NCI-H345 (cell line): ENCODE data around the gene FRMD4A.
"Not testable (repeated sequence)": the region's sequence is repeated elsewhere in the genome, so short reads cannot be mapped to it uniquely, and the experiment has no call there.

ENCODE experiments used
- DNase-seq: peaks from one replicate; lab custom pipeline; 2025; lab: John Stamatoyannopoulos, UW

Gene FRMD4A

DNA sequence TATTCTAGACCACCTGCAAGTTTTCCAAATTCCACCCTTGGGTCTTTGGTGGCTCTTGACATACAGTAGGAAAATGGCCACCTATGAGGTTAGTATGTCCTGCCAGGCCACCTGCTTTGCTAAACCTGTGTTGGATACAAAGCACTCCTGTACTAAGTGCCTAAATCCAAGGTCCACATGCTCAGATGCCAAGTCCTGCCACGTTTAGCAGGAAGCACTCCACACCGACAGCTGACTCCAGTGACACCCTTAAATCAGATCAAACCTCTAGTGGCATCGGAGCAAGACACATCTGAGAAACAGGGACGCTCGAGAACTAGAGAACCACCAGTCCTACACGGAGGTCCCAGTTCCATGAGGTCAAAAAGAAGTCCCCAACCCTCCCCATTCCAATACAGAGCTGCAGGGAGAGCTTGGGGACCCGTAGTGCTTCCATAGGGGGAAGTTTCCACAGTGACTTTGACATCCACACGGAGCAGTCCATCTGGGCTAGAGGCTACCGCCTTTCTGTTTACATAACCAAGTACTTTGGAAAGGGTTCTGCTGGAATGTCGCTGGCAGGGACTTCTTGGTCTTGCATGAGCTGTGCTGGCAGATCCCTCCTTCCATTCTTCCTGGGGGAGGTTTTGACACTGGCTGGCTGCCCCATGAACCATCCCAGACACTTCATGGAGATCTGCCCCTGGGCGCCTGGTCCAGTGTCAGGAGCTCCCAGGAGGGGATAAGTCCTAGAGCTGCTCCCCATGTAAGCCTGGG lies 453.4 kb downstream of the FRMD4A start:
- no peak for DNase-seq

DNA sequence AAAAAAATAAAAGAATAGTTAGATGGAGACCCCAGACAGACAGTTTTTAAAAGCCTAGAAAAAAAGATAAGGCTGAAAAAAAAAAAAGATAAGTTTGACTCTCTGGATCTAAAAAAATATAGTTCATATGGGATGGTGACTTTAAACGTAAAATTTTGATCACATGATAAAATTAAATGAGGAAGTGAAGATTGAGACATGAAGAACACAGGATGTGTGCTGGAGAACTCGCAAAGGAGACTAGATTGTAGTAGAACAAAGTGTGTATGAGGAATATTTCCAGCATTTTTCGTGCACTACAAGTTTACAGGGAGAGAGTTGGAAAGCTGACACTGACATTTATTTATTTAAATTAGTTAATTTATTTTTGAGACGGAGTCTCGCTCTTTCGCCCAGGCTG lies 457.5 kb downstream of the FRMD4A start:
- DNase-seq = no peak

DNA sequence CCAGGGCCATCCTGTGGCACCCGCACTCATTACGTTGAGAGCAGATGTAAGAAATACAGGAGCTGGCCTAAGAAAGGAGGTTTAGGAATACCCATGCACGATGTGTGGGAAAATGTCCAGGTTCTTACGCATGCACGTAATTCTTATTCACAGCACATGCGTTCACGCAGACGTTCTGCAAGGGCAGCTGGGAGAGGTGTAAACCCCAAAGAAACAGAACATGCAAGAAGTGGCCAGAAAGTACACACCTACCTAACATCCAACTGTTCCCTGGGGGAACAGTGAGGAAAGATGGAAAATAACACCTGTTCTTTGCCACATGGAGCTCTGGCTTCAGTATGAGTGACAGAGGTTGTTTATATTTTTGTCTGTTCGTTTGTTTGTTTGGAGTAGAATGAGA lies 458.3 kb downstream of the FRMD4A start:
- no peak for DNase-seq

DNA sequence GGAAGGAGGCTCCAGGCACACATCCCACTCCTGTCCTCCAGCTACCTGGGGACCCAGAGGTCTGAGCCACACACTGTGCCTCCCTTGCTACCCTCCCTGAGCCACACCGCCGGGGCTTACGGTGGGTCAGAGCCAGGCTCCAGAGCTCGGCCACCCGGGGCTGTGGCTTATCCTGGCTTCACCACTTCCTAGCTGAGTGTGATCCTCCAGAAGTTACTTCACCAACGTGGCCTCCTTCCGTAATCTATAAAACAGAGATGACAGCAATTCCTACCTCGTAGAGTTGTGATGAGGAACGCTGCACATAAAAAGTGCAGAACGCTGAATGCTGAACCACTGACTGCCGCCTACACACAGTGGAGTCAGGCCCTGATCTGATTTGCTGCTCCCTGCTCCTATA lies 458.9 kb downstream of the FRMD4A start:
- no peak for DNase-seq

DNA sequence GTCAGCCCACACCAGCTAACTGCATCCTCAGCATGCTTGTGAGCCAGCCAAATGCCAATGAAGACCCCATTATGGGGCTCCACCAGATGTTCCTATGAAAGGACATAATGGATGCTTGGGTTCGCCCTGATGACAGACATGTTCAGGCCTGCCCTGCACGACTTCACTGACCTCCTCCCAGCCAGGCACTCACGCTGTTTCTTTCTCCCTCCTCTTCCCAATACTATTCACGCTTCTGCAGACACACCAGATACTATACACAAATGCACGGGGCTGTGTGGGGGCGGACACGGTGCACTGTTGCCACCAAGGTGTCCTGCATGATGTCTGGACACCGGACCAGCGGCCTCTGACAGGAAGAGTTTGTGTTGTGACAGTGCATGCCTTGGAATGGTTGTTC lies 459.7 kb downstream of the FRMD4A start:
- DNase-seq = no peak

DNA sequence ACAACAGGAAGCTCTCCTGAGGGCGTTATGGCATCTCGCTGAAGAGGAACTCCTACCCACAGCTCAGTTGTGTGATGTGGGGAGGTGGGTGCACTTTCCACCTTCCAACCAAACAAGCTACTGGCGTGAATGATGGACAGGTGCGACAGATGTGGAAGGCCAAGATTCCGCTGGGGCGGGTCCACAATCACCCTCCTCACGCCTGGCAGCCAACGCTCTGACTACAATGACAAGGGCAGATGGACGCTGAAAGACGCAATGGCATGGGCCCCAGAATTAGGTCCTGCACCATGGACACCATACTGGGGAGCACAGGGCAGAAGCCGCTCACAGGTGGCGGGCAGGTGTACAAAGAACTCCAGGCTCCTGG lies 461.4 kb downstream of the FRMD4A start:
- DNase-seq = no peak

DNA sequence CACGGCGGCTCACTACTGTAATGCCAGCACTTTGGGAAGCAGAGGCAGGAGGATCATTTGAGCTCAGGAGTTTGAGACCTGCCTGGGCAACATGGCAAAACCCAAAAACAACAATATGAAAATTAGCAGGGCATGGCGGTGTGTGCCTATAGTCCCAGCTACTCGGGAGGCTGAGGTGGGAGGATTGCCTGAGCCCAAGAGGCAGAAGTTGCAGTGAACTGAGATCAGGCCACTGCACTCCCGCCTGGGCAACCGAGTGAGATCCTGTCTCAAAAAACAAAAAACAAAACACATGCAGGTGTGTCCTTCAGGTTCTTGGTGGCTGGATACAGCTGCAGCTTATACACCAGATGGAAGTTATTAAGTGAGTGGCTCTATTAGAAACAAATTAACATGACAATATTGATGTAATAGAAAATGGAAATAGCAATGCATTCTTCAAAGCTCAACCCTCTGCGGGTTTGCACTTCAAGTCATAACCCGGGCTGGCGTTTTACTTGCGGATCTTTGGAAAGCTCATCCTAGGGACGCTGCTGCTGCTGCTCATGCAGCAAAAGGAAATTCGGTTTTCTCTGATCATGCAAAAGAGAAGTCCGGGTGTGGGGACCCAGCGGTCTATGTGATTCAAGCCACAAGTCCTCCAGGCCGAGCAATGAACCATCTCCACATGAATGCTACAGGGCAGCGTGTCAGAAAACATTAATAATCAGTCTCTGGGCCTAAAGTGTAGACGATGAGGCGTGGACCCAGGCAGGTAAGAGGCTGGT lies 462.0 kb downstream of the FRMD4A start:
- DNase-seq = no peak

DNA sequence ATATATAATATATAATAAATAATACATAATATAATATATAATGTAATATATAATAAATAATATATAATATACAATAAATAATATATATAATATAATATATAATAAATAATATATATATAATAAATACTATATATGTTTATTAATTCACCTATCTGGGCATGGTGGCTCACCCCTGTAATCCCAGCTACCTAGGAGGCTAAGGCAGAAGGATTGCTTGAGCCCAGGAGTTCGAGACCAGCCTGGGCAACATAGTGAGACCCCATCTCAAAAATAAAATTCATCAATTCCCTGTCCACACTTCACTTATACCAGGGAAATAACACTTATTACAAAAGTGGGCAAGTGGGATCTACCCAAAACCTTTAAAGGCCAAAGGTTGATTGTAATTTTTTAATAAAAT lies 462.9 kb downstream of the FRMD4A start:
- DNase-seq = no peak

DNA sequence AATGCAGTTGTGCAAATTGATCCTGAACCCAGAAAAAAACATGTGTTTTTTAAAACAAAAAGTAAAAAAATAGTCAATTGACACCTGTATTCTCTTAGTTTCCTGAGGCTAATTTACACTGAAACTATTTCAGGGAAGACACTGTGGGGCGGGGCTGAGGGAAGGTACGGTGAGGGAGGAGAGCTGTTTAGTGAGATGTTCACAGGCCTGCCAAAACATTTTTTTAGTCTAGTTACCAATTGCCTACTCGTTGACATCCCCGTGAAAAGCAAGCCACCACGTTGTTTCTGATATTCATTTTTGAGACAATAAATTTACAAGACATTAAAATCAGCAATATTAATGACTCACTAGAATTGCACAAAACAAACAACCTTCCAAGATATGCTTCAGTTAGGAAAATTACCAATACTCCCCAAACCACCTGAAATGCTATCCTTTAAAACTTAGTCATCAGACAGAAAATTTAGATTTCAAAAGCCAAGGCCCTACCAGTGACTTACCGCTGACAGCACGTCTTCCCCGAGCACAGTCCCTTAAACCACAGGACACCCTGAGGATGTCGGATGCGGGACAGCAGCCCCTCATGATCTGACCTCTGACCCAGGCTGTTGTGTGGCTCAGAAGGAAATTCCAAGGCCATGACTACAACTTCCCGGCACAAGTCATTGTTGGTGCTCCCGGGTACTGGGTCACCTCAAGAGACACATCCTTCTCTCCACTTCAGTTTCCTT lies 464.8 kb downstream of the FRMD4A start:
- no peak for DNase-seq

DNA sequence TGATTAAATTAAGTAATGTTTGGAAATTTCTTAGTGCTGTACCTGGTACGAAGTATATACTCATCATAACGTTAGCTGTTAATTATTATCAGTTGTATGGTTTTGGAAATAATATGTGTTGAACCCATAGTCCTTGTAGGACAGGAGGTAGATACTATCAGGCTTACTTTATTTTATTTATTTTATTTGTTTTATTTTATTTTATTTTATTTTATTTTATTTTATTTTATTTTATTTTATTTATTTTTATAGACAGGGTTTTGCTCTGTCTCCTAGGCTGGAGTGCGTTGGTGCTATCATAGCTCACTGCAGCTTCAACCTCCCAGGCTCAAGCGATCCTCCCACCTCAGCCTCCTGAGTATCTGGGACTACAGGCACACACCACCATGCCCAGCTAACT lies 465.5 kb downstream of the FRMD4A start:
- DNase-seq = not testable (repeated sequence)

DNA sequence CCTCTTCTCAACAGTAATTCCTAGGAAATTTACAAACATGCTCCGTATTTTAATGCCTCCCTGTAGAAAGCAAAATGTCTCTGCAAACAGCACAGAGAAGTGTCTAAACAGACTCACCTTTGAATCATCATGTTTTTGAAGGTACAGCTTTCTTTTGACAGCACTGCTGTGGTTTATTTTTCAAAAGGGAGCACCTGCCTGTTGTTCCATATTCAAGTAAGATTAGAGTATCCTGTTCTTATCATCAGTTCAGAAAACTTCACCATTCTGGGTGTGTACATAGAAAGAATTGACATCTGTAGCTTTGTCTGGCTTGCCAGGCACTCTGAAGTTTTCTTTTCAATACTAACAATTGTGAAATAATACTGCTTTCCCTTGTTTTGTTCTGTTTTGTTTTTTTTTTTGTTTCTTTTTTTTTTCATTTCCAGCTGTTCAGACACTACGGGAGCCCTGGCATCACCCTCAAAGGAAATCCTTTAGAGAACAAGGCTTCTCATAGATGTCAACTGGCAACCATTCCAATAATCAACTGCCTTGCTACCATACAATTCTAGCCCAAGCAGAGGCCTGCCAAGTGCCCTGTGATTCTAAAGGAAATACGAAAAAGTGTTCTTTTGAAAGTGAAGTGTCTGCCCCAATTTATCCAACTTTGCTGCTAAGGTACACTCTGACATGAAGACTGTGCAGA lies 468.0 kb downstream of the FRMD4A start:
- DNase-seq = no peak

DNA sequence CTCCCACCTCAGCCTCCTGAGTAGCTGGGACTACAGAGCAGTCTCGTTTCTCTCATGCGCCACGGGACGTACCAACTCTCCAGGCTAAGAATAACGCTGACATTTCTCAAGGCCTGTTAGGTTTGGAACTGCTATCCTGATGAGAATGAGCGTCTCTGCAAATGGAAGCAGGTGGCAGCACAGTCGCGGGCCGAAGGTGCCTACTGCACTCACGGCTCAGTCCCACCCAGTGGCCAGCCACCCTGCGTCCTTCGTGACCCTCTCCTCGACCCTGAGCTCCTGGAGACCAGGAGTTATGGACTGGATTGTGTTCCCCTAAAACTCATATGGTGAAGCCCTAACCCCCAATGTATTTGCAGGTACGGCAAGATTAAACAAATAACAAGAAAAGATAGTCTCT lies 469.8 kb downstream of the FRMD4A start:
- no peak for DNase-seq

DNA sequence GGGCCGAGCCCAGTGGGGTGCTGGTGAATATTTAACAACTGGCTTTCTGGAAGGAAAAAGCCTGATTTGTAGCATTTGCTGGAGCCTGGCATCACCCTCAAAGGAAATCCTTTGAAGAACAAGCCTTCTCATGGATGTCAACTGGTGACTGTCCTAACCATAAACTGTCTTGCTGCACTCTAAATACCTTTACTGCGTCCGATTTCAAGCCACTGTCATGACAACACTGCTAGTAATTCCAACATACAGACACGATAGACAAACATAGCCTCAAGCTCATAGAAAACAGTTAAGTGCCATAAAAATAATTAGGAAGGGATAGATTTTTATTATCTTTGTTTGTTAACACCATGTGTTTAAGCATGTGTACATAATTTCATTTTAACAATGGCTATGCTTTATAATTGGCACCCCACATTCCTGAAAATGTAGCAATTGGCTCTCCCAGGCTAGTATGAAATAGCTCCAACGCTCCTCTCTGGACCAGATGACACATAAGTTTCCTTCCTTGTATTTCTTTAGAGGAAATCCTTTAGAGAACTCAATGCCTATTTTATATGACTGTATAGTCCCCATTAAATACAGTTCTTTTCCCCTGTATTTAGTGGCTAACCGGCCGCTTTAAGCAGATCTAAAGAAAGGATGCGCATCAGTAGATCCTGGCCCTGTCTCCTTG lies 470.6 kb downstream of the FRMD4A start:
- DNase-seq = no peak

DNA sequence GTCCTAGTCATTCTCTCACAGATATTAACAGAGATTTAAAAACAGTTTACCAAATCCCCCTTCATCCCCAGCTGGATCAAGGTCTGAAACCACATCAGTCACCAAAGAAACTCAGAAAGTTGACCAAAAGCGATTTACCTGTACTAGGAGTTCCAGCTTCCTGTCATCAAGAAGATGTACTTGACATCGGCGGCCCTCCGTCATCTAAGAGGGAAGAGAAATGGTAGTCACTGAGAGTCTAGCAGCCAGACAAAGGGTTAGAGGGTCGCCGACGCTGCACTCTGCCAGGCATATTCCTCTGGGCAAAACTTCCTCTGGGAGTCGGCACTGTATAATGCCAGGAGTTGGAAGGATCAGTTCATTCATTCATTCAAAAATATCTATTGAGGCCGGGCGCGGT lies 472.0 kb downstream of the FRMD4A start:
- no peak for DNase-seq

DNA sequence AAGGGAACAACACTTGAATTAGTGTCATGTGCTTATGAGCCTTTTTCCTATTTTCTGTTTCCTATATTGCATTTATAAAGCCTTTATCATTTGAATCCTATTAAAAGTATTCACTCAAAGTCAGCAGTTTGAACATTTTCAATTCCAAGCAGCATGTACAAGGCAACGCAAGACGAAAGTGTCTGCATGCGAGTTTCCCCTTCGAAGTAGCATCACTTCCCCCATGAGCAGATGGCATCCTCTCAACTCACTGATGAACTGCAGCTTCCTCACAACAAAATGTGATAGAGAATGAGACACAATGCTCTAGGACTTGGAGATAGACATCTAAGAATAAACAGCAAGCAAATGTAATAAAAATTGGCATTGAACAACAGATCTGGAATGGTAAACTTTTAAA lies 473.3 kb downstream of the FRMD4A start:
- DNase-seq = no peak

DNA sequence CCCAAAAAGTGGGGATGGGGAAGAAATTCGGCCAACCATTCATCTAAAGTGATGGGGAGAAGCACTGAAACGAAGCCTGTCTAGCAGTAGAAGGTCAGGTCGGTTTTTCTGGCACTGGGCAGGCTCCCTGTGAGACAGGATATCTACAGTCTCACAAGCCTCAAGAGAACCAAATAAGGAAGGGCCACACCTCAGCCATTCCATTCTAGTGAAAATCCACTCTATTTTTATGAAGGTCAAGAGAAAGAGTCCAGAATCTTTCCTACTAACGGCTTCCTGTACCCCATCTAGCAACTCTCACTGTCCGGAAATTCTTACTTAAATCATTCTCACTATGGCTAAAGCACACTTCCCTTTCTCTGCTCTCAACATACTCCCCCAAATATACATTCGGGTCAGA lies 476.9 kb downstream of the FRMD4A start:
- no peak for DNase-seq

DNA sequence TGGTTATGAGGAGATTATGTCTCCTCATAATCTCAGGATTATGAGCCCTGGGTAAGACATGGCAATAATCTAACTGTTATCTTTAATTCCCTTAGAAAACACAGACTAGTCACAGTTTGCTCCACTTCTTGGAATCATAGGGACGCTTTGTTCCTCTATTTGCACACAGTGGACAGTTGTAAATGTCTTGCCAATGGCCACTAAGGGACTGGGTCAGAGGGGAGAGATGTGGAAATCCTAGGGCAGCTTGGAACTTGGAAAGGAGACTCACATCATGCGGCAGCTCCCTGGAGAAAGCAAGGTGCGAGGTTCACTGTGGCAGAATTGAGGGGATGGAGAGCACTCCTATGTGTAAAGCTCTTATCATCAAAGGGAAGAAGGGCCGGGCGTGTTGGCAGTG lies 477.9 kb downstream of the FRMD4A start:
- no peak for DNase-seq

DNA sequence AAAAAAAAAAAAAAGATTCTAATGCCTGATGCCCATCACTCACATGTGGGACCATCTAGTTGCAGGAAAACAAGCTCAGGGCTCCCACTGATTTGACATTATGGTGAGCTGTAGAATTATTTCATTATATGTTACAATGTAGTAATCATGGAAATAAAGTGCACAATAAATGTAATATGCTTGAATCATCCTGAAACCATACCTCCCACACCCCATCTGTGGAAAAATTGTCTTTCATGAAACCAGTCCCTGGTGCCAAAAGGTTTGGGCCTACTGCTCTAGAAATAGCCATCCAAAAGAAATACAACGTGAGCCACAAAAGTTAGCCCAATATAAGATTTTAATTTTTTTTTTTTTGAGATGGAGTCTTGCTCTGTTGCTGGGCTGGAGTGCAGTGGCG lies 478.8 kb downstream of the FRMD4A start:
- DNase-seq = no peak

DNA sequence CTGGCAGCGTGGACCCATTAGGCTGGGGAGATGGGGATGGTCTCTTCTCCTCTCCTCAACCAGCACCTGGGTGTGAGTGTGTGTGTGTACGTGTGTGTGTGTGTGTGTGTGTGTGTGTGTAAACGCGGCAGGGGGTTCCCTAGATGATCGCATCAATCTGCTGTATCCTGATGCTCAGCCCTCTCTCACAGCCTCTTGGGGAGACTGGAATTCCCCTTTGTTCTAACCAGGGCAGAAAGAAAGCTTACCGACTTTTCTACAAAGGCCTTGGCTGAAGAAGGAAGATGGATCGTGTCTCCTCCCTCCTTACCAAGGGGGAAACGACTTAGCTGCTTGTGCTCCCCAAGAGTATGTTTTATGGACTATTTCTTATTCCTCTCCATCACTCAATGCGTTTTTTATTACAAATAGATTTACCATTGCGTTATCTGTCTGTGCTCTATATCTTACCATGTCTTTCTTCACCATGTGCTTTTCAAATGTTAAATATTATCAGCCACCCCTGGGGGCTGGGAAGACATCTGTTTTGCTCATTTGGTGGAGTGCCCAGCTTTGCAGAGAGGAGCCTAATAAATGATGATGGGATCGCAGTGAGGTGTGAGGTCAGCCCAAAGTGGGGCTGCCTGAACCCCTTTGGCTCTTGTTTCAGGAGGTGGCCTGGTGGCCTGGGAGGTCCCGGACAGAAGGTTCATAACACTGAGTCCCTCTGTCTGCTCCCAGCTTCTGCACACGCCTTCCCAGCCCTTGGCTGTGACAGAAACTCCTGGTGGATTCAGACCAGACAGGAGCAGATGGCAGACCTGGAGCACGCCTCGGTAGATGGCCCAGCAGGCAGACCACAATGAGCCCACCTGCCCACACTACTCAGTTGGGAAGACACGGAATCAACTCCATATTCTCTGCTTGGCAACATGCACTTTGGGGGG lies 481.9 kb downstream of the FRMD4A start:
- no peak for DNase-seq

DNA sequence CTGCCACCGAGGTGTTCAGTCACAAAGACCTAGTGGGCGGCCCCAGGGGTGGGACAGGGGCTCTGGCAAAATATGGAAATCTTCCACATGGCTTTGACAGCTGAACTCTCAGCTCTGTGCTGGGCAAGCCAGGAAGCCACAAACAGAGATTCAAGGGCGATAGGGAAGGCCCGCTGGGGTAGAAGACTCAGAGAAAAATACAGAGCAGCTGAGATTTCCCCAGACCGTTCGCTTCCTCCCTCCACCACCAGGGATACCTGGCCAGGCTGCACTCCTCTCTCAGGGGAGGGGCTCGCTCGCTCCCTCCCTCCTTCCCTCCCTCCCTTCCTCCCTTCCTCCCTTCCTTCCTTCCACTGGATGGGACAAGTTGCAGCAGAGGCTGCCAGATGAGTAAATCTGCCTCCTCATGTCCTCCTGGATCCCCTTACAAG lies 483.5 kb downstream of the FRMD4A start:
- no peak for DNase-seq

DNA sequence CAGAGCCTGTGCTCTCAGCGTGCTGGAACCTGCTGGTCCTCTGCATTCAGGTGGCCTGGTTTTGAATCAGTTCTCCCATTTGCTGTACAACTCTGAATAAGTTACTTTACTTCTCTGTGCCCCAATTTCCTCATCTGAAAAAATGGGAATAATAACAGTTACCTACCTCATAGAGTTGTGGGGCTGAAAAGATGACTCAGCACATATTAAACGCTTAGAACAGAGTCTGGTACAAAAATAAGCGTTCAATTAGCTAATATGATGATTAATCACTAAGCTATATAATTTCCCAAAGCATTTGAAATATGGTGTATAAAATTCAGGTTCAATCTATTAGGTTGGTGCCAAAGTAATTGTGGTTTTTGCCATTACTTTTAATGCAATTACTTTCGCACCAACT lies 484.8 kb downstream of the FRMD4A start:
- no peak for DNase-seq
